SK-N-SH (cell line): Measurements from ENCODE around the gene UBTF. TPM values are rescaled to one million over a fixed set of nuclear protein-coding genes. Genes with fewer than 3 reads are reported as not detected.
A peak's percentile ranks its signal among the peaks of the same experiment; 100 is the strongest.

Experiments used
- CTCF ChIA-PET: fragments of 300-600, 350-600 bp; formaldehyde crosslinking; extraction: SDS; loops from one replicate; lab custom pipeline; 2021; lab: Yijun Ruan, JAX
- POLR2A ChIA-PET: fragments of 350-600 bp; sonication (Branson Sonifier 250); formaldehyde crosslinking; extraction: SDS; loops from one replicate; lab custom pipeline; 2020; ENCODE audit warnings: antibody characterized with exemption, inconsistent platforms; lab: Yijun Ruan, JAX
- DNase-seq: peaks from one replicate; pipeline ENCODE4 v3.0.0; 2012
- H2AFZ ChIP-seq: fragments of 200-600 bp; sonication (generic); 2 replicates; pipeline ENCODE4 v1.8.1; 2016; ENCODE audit warnings: antibody characterized with exemption, mild to moderate bottlenecking, low read depth
- H3F3A ChIP-seq: fragments of 200-600 bp; sonication (generic); replicated peaks from 2 replicates; pipeline ENCODE3; 2016; ENCODE audit warnings: antibody characterized with exemption, mild to moderate bottlenecking; ENCODE audit not compliant: insufficient read depth
- H3K27ac ChIP-seq, 2 experiments: fragments of 200-500 bp in 1 of 2; fragments of 200-600 bp in 1 of 2; sonication (Bioruptor generic) in 1 of 2; sonication (generic), shearing (Covaris generic) in 1 of 2; 2 replicates each; pipeline versions ENCODE4 v1.5.1 to v1.6.1; 2014 to 2016; ENCODE audit warnings: low read depth in 2 of 2, inconsistent platforms in 1 of 2, low read length in 1 of 2, mild to moderate bottlenecking in 1 of 2, mixed read lengths in 1 of 2
- H3K27me3 ChIP-seq: fragments of 200-600 bp; sonication (generic), shearing (Covaris generic); 2 replicates; pipeline ENCODE4 v1.6.1; 2016; ENCODE audit warnings: mixed run types; ENCODE audit not compliant: insufficient read depth
- H3K36me3 ChIP-seq, 2 experiments: fragments of 200-500 bp in 1 of 2; fragments of 200-600 bp in 1 of 2; sonication (Bioruptor generic) in 1 of 2; sonication (generic) in 1 of 2; replicated peaks in 1 of 2; 2 replicates each; pipeline versions ENCODE3 to v1.5.1; 2014 to 2016; ENCODE audit warnings: low read length in 1 of 2, mild to moderate bottlenecking in 1 of 2; ENCODE audit not compliant: insufficient read depth in 2 of 2, control insufficient read depth in 1 of 2
- H3K4me1 ChIP-seq, 2 experiments: fragments of 200-500 bp in 1 of 2; fragments of 200-600 bp in 1 of 2; sonication (Bioruptor generic) in 1 of 2; sonication (generic), shearing (Covaris generic) in 1 of 2; 2 replicates each; pipeline versions ENCODE4 v1.5.1 to v1.6.1; 2014 to 2016; ENCODE audit warnings: low read depth in 1 of 2, low read length in 1 of 2, mixed run types in 1 of 2; ENCODE audit not compliant: insufficient read depth in 2 of 2, control insufficient read depth in 1 of 2
- H3K4me2 ChIP-seq: fragments of 200-600 bp; sonication (generic), shearing (Covaris generic); 2 replicates; pipeline ENCODE4 v1.6.1; 2017; ENCODE audit warnings: mixed run types
- H3K4me3 ChIP-seq, 2 experiments: fragments of 200-500 bp in 1 of 2; fragments of 200-600 bp in 1 of 2; sonication (Bioruptor generic) in 1 of 2; sonication (generic), shearing (Covaris generic) in 1 of 2; 2 replicates each; pipeline versions ENCODE4 v1.5.1 to v1.8.1; 2014 to 2016; ENCODE audit warnings: low read depth in 2 of 2, inconsistent platforms in 1 of 2, low read length in 1 of 2, mild to moderate bottlenecking in 1 of 2, mixed read lengths in 1 of 2, moderate library complexity in 1 of 2
- H3K79me2 ChIP-seq: fragments of 200-600 bp; sonication (generic); 2 replicates; pipeline ENCODE4 v1.8.1; 2017; ENCODE audit warnings: mild to moderate bottlenecking; ENCODE audit not compliant: insufficient read depth
- H3K9ac ChIP-seq: fragments of 200-600 bp; sonication (generic); 2 replicates; pipeline ENCODE4 v1.6.1; 2017; ENCODE audit warnings: mixed run types
- H3K9me2 ChIP-seq: fragments of 200-600 bp; sonication (generic); 2 replicates; pipeline ENCODE4 v1.6.1; 2017; ENCODE audit warnings: mixed run types
- H3K9me3 ChIP-seq: fragments of 200-600 bp; sonication (generic); 2 replicates; pipeline ENCODE4 v1.6.1; 2017; ENCODE audit warnings: mixed run types, mild to moderate bottlenecking, moderate library complexity
- H4K20me1 ChIP-seq: fragments of 200-600 bp; sonication (generic); 2 replicates; pipeline ENCODE4 v1.6.1; 2017; ENCODE audit warnings: mild to moderate bottlenecking, mixed run types; ENCODE audit not compliant: insufficient read depth
- CHD2 ChIP-seq: fragments of 150-350 bp; IDR thresholded peaks from 2 replicates; pipeline ENCODE4 v1.6.1; 2018; ENCODE audit warnings: low read length; ENCODE audit not compliant: partially characterized antibody
- ELF1 ChIP-seq: IDR thresholded peaks from 2 replicates; pipeline ENCODE4 v1.4.0; 2012
- EZH2phosphoT487 ChIP-seq: fragments of 200-600 bp; sonication (generic); IDR thresholded peaks from 2 replicates; pipeline ENCODE4 v1.6.1; 2017; ENCODE audit warnings: low read depth, mixed run types, mild to moderate bottlenecking, antibody characterized with exemption, moderate library complexity, borderline replicate concordance
- FOXJ3 ChIP-seq: sonication (generic); formaldehyde crosslinking; IDR thresholded peaks from 2 replicates; pipeline ENCODE4 v1.5.1; 2020; ENCODE audit warnings: mild to moderate bottlenecking, missing genetic modification reagents
- FOXM1 ChIP-seq: IDR thresholded peaks from 2 replicates; pipeline ENCODE4 v1.4.0; 2012; ENCODE audit warnings: low read depth, mild to moderate bottlenecking
- MXI1 ChIP-seq: IDR thresholded peaks from 2 replicates; pipeline ENCODE4 v1.6.1; 2012; ENCODE audit warnings: mild to moderate bottlenecking, low read depth, low read length, improper control_type of control experiment
- NFIC ChIP-seq: IDR thresholded peaks from 2 replicates; pipeline ENCODE4 v1.4.0; 2012; ENCODE audit warnings: borderline replicate concordance
- RAD21 ChIP-seq: IDR thresholded peaks from 2 replicates; pipeline ENCODE4 v1.6.1; 2012; ENCODE audit warnings: mild to moderate bottlenecking, low read length
- RCOR1 ChIP-seq: fragments of 150-350 bp; IDR thresholded peaks from 2 replicates; pipeline ENCODE4 v1.6.1; 2017; ENCODE audit warnings: antibody characterized with exemption, low read length
- RFX5 ChIP-seq: IDR thresholded peaks from 2 replicates; pipeline ENCODE4 v1.6.1; 2012; ENCODE audit warnings: mild to moderate bottlenecking, improper control_type of control experiment, low read length
- SIN3A ChIP-seq: IDR thresholded peaks from 2 replicates; pipeline ENCODE4 v1.6.1; 2012; ENCODE audit warnings: low read depth, mild to moderate bottlenecking, low read length, moderate library complexity, borderline replicate concordance
- SMC3 ChIP-seq: IDR thresholded peaks from 2 replicates; pipeline ENCODE4 v1.6.1; 2012; ENCODE audit warnings: low read depth, low read length, improper control_type of control experiment
- TAF1 ChIP-seq: IDR thresholded peaks from 2 replicates; pipeline ENCODE4 v1.6.1; 2012; ENCODE audit warnings: low read depth, mild to moderate bottlenecking, low read length, moderate library complexity, borderline replicate concordance
- WGBS: methylation state at CpG from one replicate; pipeline ENCODE4 v1.1.6; 2017; ENCODE audit warnings: low lambda C conversion rate; 5-methylcytosine and 5-hydroxymethylcytosine counted together
- polyA plus RNA-seq, 3 experiments: library from polyadenylated mRNA; depleted of rRNA; stranded (reverse); fragments of >200 nt; gene quantifications; 2 replicates each; pipeline ENCODE4 v1.2.3, GENCODE V29; 2012
- TF ChIP-seq, protein P1 (sequence below): fragments of 200-600 bp; sonication (generic); IDR thresholded peaks from 2 replicates; pipeline ENCODE4 v1.6.1; 2017; ENCODE audit warnings: antibody characterized with exemption, mild to moderate bottlenecking, moderate library complexity
- TF ChIP-seq, protein P2 (sequence below): IDR thresholded peaks from 2 replicates; pipeline ENCODE4 v1.4.0; 2012; ENCODE audit warnings: low read depth, borderline replicate concordance
- TF ChIP-seq, protein P3 (sequence below): IDR thresholded peaks from 2 replicates; pipeline ENCODE4; 2012

UBTF gene
- polyA plus RNA-seq, 1 of the 3 experiments (the other 2 are of a cell fraction) = 37.2 TPM

DNA sequence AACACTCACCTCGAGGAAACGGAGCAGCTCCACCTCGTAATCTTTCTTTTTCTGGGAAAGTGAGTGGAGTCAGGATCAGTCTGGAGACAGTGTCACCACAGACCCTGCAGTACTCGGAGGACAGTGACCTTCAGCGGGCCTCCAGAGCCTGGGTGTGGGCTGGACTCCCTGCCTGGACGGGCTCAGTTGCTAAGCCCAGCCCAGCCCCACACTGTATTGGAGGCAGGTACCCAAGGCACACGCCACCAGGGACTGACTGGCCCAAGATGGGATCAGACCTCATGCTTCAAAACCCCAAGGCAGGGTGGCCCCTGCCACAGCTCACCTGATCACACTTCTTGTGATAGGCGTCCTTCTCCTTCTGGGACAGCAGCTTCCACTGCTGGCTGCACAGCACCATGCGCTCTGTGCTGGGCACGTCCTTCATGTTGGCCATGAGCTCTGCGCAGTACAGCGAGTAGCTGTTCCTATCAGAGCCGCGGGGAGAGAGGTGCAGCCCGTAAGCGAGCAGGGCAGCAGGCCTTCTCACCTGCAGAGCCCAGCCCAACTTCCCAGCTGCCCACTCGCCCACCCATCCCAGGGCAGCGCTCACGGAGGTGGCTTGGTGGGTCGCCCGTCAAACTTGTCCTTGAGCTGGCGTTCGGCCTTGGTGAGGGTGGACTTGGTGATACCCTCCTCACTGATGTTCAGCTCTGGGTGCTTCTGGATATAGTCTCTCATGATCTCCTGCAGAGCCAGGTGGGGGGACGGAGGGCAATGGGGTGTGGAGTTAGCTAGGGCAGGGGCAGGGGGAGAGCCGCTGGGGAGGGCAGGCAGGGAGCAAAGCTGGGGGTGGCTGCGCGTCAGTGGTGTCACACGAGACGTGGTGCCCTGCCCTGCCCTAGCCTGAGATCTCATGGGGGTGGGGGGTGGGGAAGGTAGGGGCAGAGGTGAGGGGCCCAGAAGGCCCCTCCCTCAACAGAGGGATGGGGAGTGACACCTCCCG, 7.9 kb downstream of the UBTF start:
- Histone ChIP-seq H3K79me2 (peaks cover 18% of the 10 kb centered on the region), H3K27ac (no peak overlapping the region), H2AFZ (no peak overlapping the region), H3K4me2 (no peak overlapping the region), H3K9me2 (no peaks in the 10 kb centered on the region), H3K4me3 (no peak overlapping the region), H3K27me3 (no peaks in the 10 kb centered on the region), H4K20me1 (peaks cover 15% of the 10 kb centered on the region), H3K9me3 (no peaks in the 10 kb centered on the region)
- POLR2A ChIA-PET = interaction anchor here (0.7 to 1.3 kb wide), 2 partner anchors 10 to 105 kb away, joined by 3 to 4 read pairs; no protein-coding TSS in a partner anchor
- WGBS = 96% methylated on average over 28 of the region's 30 CpGs
- TF ChIP-seq RCOR1 (no peak), TAF1 (no peak)
- TF ChIP-seq, all 33 proteins: peak for 0
- Histone ChIP-seq H3K9ac (no peak overlapping the region), H3F3A (peaks cover 26% of the 10 kb centered on the region), H3K4me1 (0 out of 4 replicates have a peak, but pooled peaks cover 0 to 4% of the 10 kb centered on the region in 2 experiments), H3K36me3 (peaks cover 52 to 83% of the 10 kb centered on the region in 2 experiments)
- no peak for DNase-seq
- CTCF ChIA-PET = interaction anchor here (0.9 to 6.7 kb wide), 12 partner anchors 8 to 139 kb away, joined by 3 to 57 read pairs (median 8); partner anchors contain the start of genes GRN and UBTF

DNA sequence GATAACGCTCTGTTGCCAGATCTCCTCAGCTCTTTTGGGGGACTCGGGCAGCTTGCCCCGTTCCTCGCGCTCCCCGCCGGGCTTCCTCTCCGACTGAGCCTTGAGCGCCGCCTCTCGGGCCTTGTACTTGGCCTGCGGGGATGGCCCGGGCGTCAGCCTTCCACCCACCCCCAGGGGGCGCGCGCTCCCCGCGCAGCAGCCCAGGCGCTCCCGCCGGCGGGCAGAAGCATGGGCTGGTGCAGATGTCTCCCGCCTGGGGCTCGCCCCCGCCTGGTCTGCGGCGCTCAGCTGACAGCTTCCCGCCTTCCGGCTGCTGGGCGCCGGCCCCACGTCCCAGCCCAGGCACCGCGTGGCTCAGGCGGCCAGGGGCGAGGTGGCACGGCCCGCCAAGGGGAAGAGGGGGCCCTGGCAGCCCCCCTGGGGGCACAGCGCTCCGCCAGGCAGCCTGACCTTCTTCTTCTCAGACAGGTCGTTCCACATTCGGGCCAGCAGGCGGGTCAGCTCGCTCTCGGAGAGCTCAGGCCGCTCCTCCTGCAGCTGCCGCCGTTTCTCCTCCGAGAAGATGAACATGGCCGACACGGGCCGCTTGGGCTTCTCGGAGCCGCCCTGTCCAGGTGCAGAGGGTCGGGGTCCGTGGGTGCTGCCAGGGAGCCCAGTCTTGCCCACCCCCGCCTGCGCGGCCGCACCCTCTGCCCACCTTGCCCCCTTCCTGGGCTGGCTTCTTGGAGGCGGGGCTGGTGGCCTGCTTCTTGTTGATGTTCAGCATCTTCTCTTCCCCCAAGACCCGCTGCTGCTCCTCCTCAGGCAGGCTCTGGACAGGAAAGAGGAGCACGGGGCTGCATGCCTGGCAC, 8.9 kb downstream of the UBTF start:
- no peaks in the 10 kb centered on the region for H3K27me3 ChIP-seq
- H3K27ac ChIP-seq = no peak overlapping the region
- H3F3A ChIP-seq = peaks cover 35% of the 10 kb centered on the region
- TF ChIP-seq MXI1 (peak; percentile 57; the same call in 1 of the 2 replicates), SMC3 (peak; percentile 59), FOXM1 (no peak), ELF1 (no peak), NFIC (no peak), RAD21 (peak; percentile 70), RCOR1 (no peak), RFX5 (no peak), CHD2 (no peak), FOXJ3 (CRISPR knock-in tag) (no peak), SIN3A (peak; percentile 89; the same call in 1 of the 2 replicates), EZH2phosphoT487 (no peak)
- TF ChIP-seq, protein P1, sequence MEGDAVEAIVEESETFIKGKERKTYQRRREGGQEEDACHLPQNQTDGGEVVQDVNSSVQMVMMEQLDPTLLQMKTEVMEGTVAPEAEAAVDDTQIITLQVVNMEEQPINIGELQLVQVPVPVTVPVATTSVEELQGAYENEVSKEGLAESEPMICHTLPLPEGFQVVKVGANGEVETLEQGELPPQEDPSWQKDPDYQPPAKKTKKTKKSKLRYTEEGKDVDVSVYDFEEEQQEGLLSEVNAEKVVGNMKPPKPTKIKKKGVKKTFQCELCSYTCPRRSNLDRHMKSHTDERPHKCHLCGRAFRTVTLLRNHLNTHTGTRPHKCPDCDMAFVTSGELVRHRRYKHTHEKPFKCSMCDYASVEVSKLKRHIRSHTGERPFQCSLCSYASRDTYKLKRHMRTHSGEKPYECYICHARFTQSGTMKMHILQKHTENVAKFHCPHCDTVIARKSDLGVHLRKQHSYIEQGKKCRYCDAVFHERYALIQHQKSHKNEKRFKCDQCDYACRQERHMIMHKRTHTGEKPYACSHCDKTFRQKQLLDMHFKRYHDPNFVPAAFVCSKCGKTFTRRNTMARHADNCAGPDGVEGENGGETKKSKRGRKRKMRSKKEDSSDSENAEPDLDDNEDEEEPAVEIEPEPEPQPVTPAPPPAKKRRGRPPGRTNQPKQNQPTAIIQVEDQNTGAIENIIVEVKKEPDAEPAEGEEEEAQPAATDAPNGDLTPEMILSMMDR = peak; percentile 62
- TF ChIP-seq, protein P2, sequence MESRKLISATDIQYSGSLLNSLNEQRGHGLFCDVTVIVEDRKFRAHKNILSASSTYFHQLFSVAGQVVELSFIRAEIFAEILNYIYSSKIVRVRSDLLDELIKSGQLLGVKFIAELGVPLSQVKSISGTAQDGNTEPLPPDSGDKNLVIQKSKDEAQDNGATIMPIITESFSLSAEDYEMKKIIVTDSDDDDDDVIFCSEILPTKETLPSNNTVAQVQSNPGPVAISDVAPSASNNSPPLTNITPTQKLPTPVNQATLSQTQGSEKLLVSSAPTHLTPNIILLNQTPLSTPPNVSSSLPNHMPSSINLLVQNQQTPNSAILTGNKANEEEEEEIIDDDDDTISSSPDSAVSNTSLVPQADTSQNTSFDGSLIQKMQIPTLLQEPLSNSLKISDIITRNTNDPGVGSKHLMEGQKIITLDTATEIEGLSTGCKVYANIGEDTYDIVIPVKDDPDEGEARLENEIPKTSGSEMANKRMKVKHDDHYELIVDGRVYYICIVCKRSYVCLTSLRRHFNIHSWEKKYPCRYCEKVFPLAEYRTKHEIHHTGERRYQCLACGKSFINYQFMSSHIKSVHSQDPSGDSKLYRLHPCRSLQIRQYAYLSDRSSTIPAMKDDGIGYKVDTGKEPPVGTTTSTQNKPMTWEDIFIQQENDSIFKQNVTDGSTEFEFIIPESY = no peak
- TF ChIP-seq, protein P3, sequence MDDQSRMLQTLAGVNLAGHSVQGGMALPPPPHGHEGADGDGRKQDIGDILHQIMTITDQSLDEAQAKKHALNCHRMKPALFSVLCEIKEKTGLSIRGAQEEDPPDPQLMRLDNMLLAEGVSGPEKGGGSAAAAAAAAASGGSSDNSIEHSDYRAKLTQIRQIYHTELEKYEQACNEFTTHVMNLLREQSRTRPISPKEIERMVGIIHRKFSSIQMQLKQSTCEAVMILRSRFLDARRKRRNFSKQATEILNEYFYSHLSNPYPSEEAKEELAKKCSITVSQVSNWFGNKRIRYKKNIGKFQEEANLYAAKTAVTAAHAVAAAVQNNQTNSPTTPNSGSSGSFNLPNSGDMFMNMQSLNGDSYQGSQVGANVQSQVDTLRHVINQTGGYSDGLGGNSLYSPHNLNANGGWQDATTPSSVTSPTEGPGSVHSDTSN = no peak
- TF ChIP-seq, all 33 proteins: peak for 5
- Histone ChIP-seq H3K79me2 (peaks cover 8% of the 10 kb centered on the region; the same call in 1 of the 2 replicates), H4K20me1 (peaks cover 14% of the 10 kb centered on the region; the same call in 1 of the 2 replicates), H3K9ac (no peak overlapping the region), H3K9me3 (no peaks in the 10 kb centered on the region), H3K4me1 (0 out of 4 replicates have a peak, but pooled peaks cover 0 to 4% of the 10 kb centered on the region in 2 experiments), H3K4me3 (peak overlapping the region in 1 of 2 experiments; percentile 44; a peak in 1 of 4 replicates), H3K4me2 (no peak overlapping the region), H3K9me2 (no peaks in the 10 kb centered on the region), H3K36me3 (peaks cover 42 to 74% of the 10 kb centered on the region in 2 experiments), H2AFZ (no peak overlapping the region)
- WGBS = 84% methylated on average over 36 of the region's 64 CpGs
- ChIA-PET POLR2A (interaction anchor here (1.3 kb wide), 1 partner anchor 106 kb away, joined by 4 read pairs; no protein-coding TSS in a partner anchor), CTCF (interaction anchor here (0.6 to 6.7 kb wide), 17 partner anchors 9 to 306 kb away, joined by 3 to 57 read pairs (median 7); partner anchors contain the start of genes GRN and UBTF)
- peak; percentile 92 for DNase-seq
